Stimulated activated CD4-positive, alpha-beta T cell treated with anti-CD3 and anti-CD28 coated beads, Interleukin-1b, Interleukin-23, amount 100 ng/mL, for 4 hours (primary cell): ENCODE data around the gene COL23A1.
"Not testable (repeated sequence)": the region's sequence is repeated elsewhere in the genome, so short reads cannot be mapped to it uniquely, and the experiment has no call there.

Experiments
- DNase-seq, 2 donors: peaks; one replicate each; pipeline ENCODE4 v3.0.0-alpha.2; 2020; ENCODE audit warnings: low read depth in 2 of 2

The COL23A1 gene

GRCh38 chr5:178229861-178230260 lies 360.3 kb downstream of the COL23A1 start:
- DNase-seq: no peak

- DNase-seq: not testable (repeated sequence)
Observed at GRCh38 chr5:178229111-178229510, 361.1 kb downstream of the COL23A1 start.

GRCh38 chr5:178228609-178229008 lies 361.6 kb downstream of the COL23A1 start:
- DNase-seq: no peak

- DNase-seq: no peak
Observed at GRCh38 chr5:178227929-178228328, 362.3 kb downstream of the COL23A1 start.

GRCh38 chr5:178227138-178227659 lies 363.0 kb downstream of the COL23A1 start:
- DNase-seq: no peak

- DNase-seq: no peak
Observed at GRCh38 chr5:178225174-178225573, 365.0 kb downstream of the COL23A1 start.

- no peak for DNase-seq
Observed at GRCh38 chr5:178224403-178224802, 365.8 kb downstream of the COL23A1 start.

GRCh38 chr5:178223828-178224335 lies 366.3 kb downstream of the COL23A1 start:
- no peak for DNase-seq

- no peak for DNase-seq
Observed at GRCh38 chr5:178223196-178223773, 366.9 kb downstream of the COL23A1 start.

- no peak for DNase-seq
Observed at GRCh38 chr5:178222292-178222691, 367.9 kb downstream of the COL23A1 start.

GRCh38 chr5:178221853-178222252 lies 368.3 kb downstream of the COL23A1 start:
- no peak for DNase-seq

GRCh38 chr5:178221282-178221681 lies 368.9 kb downstream of the COL23A1 start:
- no peak for DNase-seq

- DNase-seq: no peak
Observed at GRCh38 chr5:178218827-178219226, 371.4 kb downstream of the COL23A1 start.

GRCh38 chr5:178218237-178218776 lies 371.9 kb downstream of the COL23A1 start:
- no peak for DNase-seq

- no peak for DNase-seq
Observed at GRCh38 chr5:178216779-178217178, 373.4 kb downstream of the COL23A1 start.

GRCh38 chr5:178216088-178216534 lies 374.1 kb downstream of the COL23A1 start:
- DNase-seq: no peak

- no peak for DNase-seq
Observed at GRCh38 chr5:178215280-178216002, 374.8 kb downstream of the COL23A1 start.

- DNase-seq: no peak
Observed at GRCh38 chr5:178214160-178214803, 375.9 kb downstream of the COL23A1 start.

- DNase-seq: no peak
Observed at GRCh38 chr5:178213748-178214151, 376.4 kb downstream of the COL23A1 start.

- DNase-seq: no peak
Observed at GRCh38 chr5:178213003-178213461, 377.2 kb downstream of the COL23A1 start.

GRCh38 chr5:178212241-178213002 lies 377.8 kb downstream of the COL23A1 start:
- no peak for DNase-seq
